IMR-90 (cell line): ENCODE measurements around the gene GBE1. TPM values are rescaled to one million over a fixed set of nuclear protein-coding genes. Genes with fewer than 3 reads are reported as not detected.

Experiments used
- ATAC-seq: fragments of 200-7000 bp; cut with Tn5 transposase; 2 replicates; pipeline ENCODE4 v1.9.1; 2020; ENCODE audit warnings: low read depth, mild to moderate bottlenecking, moderate library complexity
- BruUV-seq: library from RNA; stranded (reverse); fragments of 400-500 nt; replicated peaks from 2 replicates; lab custom pipeline; 2021; lab: Mats Ljungman, UMichigan
- CTCF ChIA-PET: fragments of 300-600 bp; formaldehyde crosslinking; extraction: SDS; loops from one replicate; lab custom pipeline; 2021; ENCODE audit warnings: antibody characterized with exemption; lab: Yijun Ruan, JAX
- POLR2A ChIA-PET: fragments of 300-600 bp; sonication (Branson Sonifier 250); formaldehyde crosslinking; loops from one replicate; lab custom pipeline; 2022; ENCODE audit warnings: antibody characterized with exemption; ENCODE audit not compliant: unreplicated experiment; lab: Charles Lee
- DNase-seq: peaks from one replicate; pipeline ENCODE4 v3.0.0; 2013
- H2AFZ ChIP-seq: replicated peaks from 2 replicates; pipeline ENCODE3; 2013; ENCODE audit warnings: low read length, mild to moderate bottlenecking; ENCODE audit not compliant: poor library complexity
- H2AK5ac ChIP-seq: 2 replicates; pipeline ENCODE4 v1.6.1; 2013; ENCODE audit warnings: low read depth, low read length, inconsistent platforms
- H2AK9ac ChIP-seq: replicated peaks from 2 replicates; pipeline ENCODE3; 2013; ENCODE audit warnings: mild to moderate bottlenecking, low read depth, low read length, moderate library complexity; ENCODE audit not compliant: poor library complexity
- H2BK120ac ChIP-seq: 2 replicates; pipeline ENCODE4 v1.6.1; 2013; ENCODE audit warnings: low read depth, low read length, inconsistent platforms
- H2BK15ac ChIP-seq: 3 replicates; pipeline ENCODE4 v1.6.1; 2013; ENCODE audit warnings: low read depth, low read length, inconsistent platforms
- H2BK20ac ChIP-seq: 2 replicates; pipeline ENCODE4 v1.6.1; 2013; ENCODE audit warnings: low read depth, mild to moderate bottlenecking, inconsistent platforms, low read length, moderate library complexity
- H2BK5ac ChIP-seq: 2 replicates; pipeline ENCODE4 v1.6.1; 2013; ENCODE audit warnings: mild to moderate bottlenecking, low read depth, low read length, inconsistent platforms; ENCODE audit not compliant: poor library complexity, severe bottlenecking
- H3K14ac ChIP-seq: replicated peaks from 2 replicates; pipeline ENCODE4 v1.6.1; 2013; ENCODE audit warnings: low read depth, low read length, inconsistent platforms
- H3K18ac ChIP-seq: 2 replicates; pipeline ENCODE4 v1.6.1; 2013; ENCODE audit warnings: low read depth, low read length, control low read depth
- H3K23ac ChIP-seq: 2 replicates; pipeline ENCODE4 v1.6.1; 2013; ENCODE audit warnings: low read depth, low read length, inconsistent platforms
- H3K27ac ChIP-seq: 2 replicates; pipeline ENCODE4 v1.5.1; 2013; ENCODE audit warnings: mild to moderate bottlenecking, control low read depth, low read length; ENCODE audit not compliant: insufficient read depth
- H3K27me3 ChIP-seq: 2 replicates; pipeline ENCODE4 v1.6.1; 2013; ENCODE audit warnings: low read length; ENCODE audit not compliant: control insufficient read depth, insufficient read depth
- H3K36me3 ChIP-seq: 2 replicates; pipeline ENCODE4 v1.6.1; 2013; ENCODE audit warnings: low read length, mixed read lengths; ENCODE audit not compliant: control insufficient read depth, insufficient read depth
- H3K4ac ChIP-seq: 2 replicates; pipeline ENCODE4 v1.6.1; 2013; ENCODE audit warnings: low read depth, low read length, inconsistent platforms
- H3K4me1 ChIP-seq: 2 replicates; pipeline ENCODE4 v1.6.1; 2013; ENCODE audit warnings: low read length, mixed read lengths; ENCODE audit not compliant: control insufficient read depth, insufficient read depth
- H3K4me2 ChIP-seq: 2 replicates; pipeline ENCODE4 v1.6.1; 2013; ENCODE audit warnings: low read depth, mild to moderate bottlenecking, control low read depth, low read length, moderate library complexity
- H3K4me3 ChIP-seq: 2 replicates; pipeline ENCODE4 v1.5.1; 2013; ENCODE audit warnings: low read depth, mild to moderate bottlenecking, control low read depth, low read length, moderate library complexity; ENCODE audit not compliant: insufficient read depth
- H3K56ac ChIP-seq: 2 replicates; pipeline ENCODE4 v1.6.1; 2013; ENCODE audit warnings: low read length, inconsistent platforms; ENCODE audit not compliant: insufficient read depth; ENCODE audit errors: extremely low read depth
- H3K79me1 ChIP-seq, 2 experiments: 2 replicates each; pipeline ENCODE4 v1.6.1; 2013; ENCODE audit warnings: low read length in 2 of 2, inconsistent platforms in 1 of 2, low read depth in 1 of 2
- H3K9ac ChIP-seq: 2 replicates; pipeline ENCODE4 v1.6.1; 2013; ENCODE audit warnings: low read depth, low read length, control low read depth
- H3K9me1 ChIP-seq: 2 replicates; pipeline ENCODE4 v1.6.1; 2013; ENCODE audit warnings: low read length, inconsistent platforms; ENCODE audit not compliant: insufficient read depth
- H3K9me3 ChIP-seq: 2 replicates; pipeline ENCODE4 v1.6.1; 2013; ENCODE audit warnings: low read length; ENCODE audit not compliant: control insufficient read depth, insufficient read depth
- H4K20me1 ChIP-seq: 2 replicates; pipeline ENCODE4 v1.6.1; 2013; ENCODE audit warnings: low read length, inconsistent platforms; ENCODE audit not compliant: insufficient read depth
- H4K5ac ChIP-seq: 2 replicates; pipeline ENCODE4 v1.6.1; 2013; ENCODE audit warnings: mild to moderate bottlenecking, low read depth, low read length, control low read depth
- H4K8ac ChIP-seq, 2 experiments: 2 replicates each; pipeline ENCODE4 v1.6.1; 2013; ENCODE audit warnings: low read depth in 2 of 2, low read length in 2 of 2, control low read depth in 1 of 2, inconsistent platforms in 1 of 2
- H4K91ac ChIP-seq: 2 replicates; pipeline ENCODE4 v1.6.1; 2013; ENCODE audit warnings: low read depth, low read length, inconsistent platforms; ENCODE audit not compliant: insufficient read depth
- BHLHE40 ChIP-seq: fragments of 150-350 bp; IDR thresholded peaks from 2 replicates; pipeline ENCODE4 v1.6.1; 2016; ENCODE audit warnings: mild to moderate bottlenecking, low read depth, low read length
- CEBPB ChIP-seq: IDR thresholded peaks from 2 replicates; pipeline ENCODE4 v1.6.1; 2012; ENCODE audit warnings: low read depth, low read length, improper control_type of control experiment
- CHD1 ChIP-seq: IDR thresholded peaks from 2 replicates; pipeline ENCODE4 v1.6.1; 2012; ENCODE audit warnings: low read depth, low read length, improper control_type of control experiment
- FOS ChIP-seq: fragments of 150-350 bp; IDR thresholded peaks from 2 replicates; pipeline ENCODE4 v1.6.1; 2016; ENCODE audit warnings: low read depth, low read length
- MAFK ChIP-seq: IDR thresholded peaks from 2 replicates; pipeline ENCODE4 v1.6.1; 2012; ENCODE audit warnings: low read depth, low read length, improper control_type of control experiment
- MAZ ChIP-seq: IDR thresholded peaks from 2 replicates; pipeline ENCODE4 v1.6.1; 2012; ENCODE audit warnings: low read depth, mild to moderate bottlenecking, low read length, improper control_type of control experiment, moderate library complexity, borderline replicate concordance
- MXI1 ChIP-seq: IDR thresholded peaks from 2 replicates; pipeline ENCODE4 v1.6.1; 2012; ENCODE audit warnings: low read depth, mild to moderate bottlenecking, low read length, moderate library complexity, borderline replicate concordance
- NFE2L2 ChIP-seq: fragments of 150-350 bp; IDR thresholded peaks from 2 replicates; pipeline ENCODE4 v1.6.1; 2016; ENCODE audit warnings: low read depth, mild to moderate bottlenecking, low read length
- POLR2A ChIP-seq: IDR thresholded peaks from 2 replicates; pipeline ENCODE4 v1.6.1; 2012; ENCODE audit warnings: mild to moderate bottlenecking, low read depth, low read length
- RAD21 ChIP-seq: IDR thresholded peaks from 2 replicates; pipeline ENCODE4 v1.6.1; 2012; ENCODE audit warnings: low read length, improper control_type of control experiment
- RCOR1 ChIP-seq: IDR thresholded peaks from 2 replicates; pipeline ENCODE4 v1.6.1; 2012; ENCODE audit warnings: mild to moderate bottlenecking, low read length, improper control_type of control experiment; ENCODE audit not compliant: insufficient replicate concordance
- RFX5 ChIP-seq: IDR thresholded peaks from 2 replicates; pipeline ENCODE4 v1.8.0; 2012; ENCODE audit warnings: low read depth, mild to moderate bottlenecking, low read length, moderate library complexity
- SMC3 ChIP-seq: fragments of 150-350 bp; IDR thresholded peaks from 2 replicates; pipeline ENCODE4 v1.6.1; 2016; ENCODE audit warnings: low read depth, mild to moderate bottlenecking, antibody characterized with exemption, low read length, moderate library complexity
- WGBS, 2 experiments: methylation state at CpG; one replicate each; pipeline versions ENCODE4 v1.1.5 to v1.1.7; 2013; ENCODE audit warnings: missing lambda C conversion rate in 2 of 2; ENCODE audit not compliant: insufficient read length in 1 of 2; ENCODE audit errors: extremely low coverage in 2 of 2; 5-methylcytosine and 5-hydroxymethylcytosine counted together
- dilution Hi-C: fragments of 300-500 bp; cut with HindIII; formaldehyde crosslinking; loops from one replicate; pipeline ENCODE4 v1.14.3; 2018; ENCODE audit warnings: low sequenced_read_pairs; ENCODE audit not compliant: unreplicated experiment
- in situ Hi-C: fragments of 300-500 bp; cut with MboI; formaldehyde crosslinking; loops from 3 replicates; pipeline ENCODE4 v1.14.3; 2019; ENCODE audit warnings: low sequenced_read_pairs, inconsistent platforms, mixed read lengths
- intact Hi-C: fragments of 100-400 bp; cut with micrococcal nuclease; formaldehyde crosslinking; loops from 2 replicates; pipeline ENCODE4 v1.10.0; 2022
- polyA plus RNA-seq, 3 experiments: library from polyadenylated mRNA; depleted of rRNA; stranded (reverse); fragments of >200 nt; gene quantifications; 2 replicates each; pipeline ENCODE4 v1.2.3, GENCODE V29; 2012; ENCODE audit warnings: low replicate concordance in 1 of 3
- total RNA-seq: library from RNA; depleted of rRNA; stranded (reverse); fragments of >200 nt; gene quantifications from 2 replicates; pipeline ENCODE4 v1.2.3, GENCODE V29; 2012
- TF ChIP-seq, protein P1 (sequence below): fragments of 150-350 bp; IDR thresholded peaks from 2 replicates; pipeline ENCODE4 v1.6.1; 2017; ENCODE audit warnings: mild to moderate bottlenecking, antibody characterized with exemption, low read length, low read depth
- TF ChIP-seq, protein P2 (sequence below): fragments of 150-350 bp; IDR thresholded peaks from 2 replicates; pipeline ENCODE4 v1.6.1; 2016; ENCODE audit warnings: low read depth, mild to moderate bottlenecking, low read length, moderate library complexity, borderline replicate concordance
- TF ChIP-seq, protein P3 (sequence below): conservative IDR thresholded peaks from 2 replicates; pipeline ENCODE4 v1.5.1; 2012; ENCODE audit warnings: mild to moderate bottlenecking, low read depth, low read length, improper control_type of control experiment

GBE1 gene
- total and polyA plus RNA-seq, 2 of the 4 experiments (the other 2 are of a cell fraction): 36.7 to 90.3 TPM

DNA sequence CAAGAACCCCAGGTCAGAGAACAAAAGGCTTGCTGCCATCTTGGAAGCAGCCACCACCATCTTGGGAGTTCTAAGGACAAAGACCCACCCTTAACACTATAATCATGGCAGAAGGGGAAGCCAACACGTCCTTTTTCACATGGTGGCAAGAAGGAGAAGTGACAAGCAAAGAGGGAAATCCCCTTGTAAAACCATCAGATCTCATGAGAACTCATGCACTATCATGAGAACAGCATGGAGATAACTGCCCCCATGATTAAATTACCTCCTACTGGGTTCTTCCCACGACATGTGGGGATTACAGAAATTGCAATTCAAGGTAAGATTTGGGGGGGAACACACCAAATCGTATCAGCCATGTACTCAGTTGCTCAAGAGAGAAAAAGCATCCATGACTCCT lies 21.1 kb upstream of the GBE1 start:
- intact Hi-C loops (no loop called here), dilution Hi-C loops (no loop called here), in situ Hi-C loops (no loop called here)
- Histone ChIP-seq H3K36me3 (no peaks in the 10 kb centered on the region), H2AFZ (no peak overlapping the region), H2BK5ac (no peak overlapping the region), H3K23ac (no peak overlapping the region), H3K18ac (no peak overlapping the region), H3K56ac (no peak overlapping the region), H4K91ac (no peak overlapping the region), H4K5ac (no peak overlapping the region), H2BK120ac (no peak overlapping the region), H2BK20ac (no peak overlapping the region), H3K27ac (no peak overlapping the region), H2BK15ac (no peak overlapping the region), H3K9me3 (no peaks in the 10 kb centered on the region), H3K4me3 (no peak overlapping the region), H2AK5ac (no peak overlapping the region), H3K4me1 (peaks cover 2% of the 10 kb centered on the region; the same call in 1 of the 2 replicates), H3K14ac (no peak overlapping the region), H3K4me2 (no peak overlapping the region), H3K4ac (no peak overlapping the region), H3K79me1 (no peaks in the 10 kb centered on the region), H3K27me3 (no peaks in the 10 kb centered on the region), H4K8ac (no peak overlapping the region), H2AK9ac (no peak overlapping the region), H3K9ac (no peak overlapping the region), H3K9me1 (no peaks in the 10 kb centered on the region), H4K20me1 (no peaks in the 10 kb centered on the region)
- no CpG with 5 or more reads among the region's 3 CpGs for WGBS, 2 experiments
- TF ChIP-seq CEBPB (no peak), RCOR1 (no peak), POLR2A (no peak), BHLHE40 (no peak), RFX5 (no peak), NFE2L2 (no peak), MXI1 (no peak), FOS (no peak), SMC3 (no peak), MAFK (no peak), MAZ (no peak), RAD21 (no peak), CHD1 (no peak)
- TF ChIP-seq, protein P1, sequence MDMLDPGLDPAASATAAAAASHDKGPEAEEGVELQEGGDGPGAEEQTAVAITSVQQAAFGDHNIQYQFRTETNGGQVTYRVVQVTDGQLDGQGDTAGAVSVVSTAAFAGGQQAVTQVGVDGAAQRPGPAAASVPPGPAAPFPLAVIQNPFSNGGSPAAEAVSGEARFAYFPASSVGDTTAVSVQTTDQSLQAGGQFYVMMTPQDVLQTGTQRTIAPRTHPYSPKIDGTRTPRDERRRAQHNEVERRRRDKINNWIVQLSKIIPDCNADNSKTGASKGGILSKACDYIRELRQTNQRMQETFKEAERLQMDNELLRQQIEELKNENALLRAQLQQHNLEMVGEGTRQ: no peak
- TF ChIP-seq, protein P2, sequence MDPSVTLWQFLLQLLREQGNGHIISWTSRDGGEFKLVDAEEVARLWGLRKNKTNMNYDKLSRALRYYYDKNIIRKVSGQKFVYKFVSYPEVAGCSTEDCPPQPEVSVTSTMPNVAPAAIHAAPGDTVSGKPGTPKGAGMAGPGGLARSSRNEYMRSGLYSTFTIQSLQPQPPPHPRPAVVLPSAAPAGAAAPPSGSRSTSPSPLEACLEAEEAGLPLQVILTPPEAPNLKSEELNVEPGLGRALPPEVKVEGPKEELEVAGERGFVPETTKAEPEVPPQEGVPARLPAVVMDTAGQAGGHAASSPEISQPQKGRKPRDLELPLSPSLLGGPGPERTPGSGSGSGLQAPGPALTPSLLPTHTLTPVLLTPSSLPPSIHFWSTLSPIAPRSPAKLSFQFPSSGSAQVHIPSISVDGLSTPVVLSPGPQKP: no peak
- TF ChIP-seq, protein P3, sequence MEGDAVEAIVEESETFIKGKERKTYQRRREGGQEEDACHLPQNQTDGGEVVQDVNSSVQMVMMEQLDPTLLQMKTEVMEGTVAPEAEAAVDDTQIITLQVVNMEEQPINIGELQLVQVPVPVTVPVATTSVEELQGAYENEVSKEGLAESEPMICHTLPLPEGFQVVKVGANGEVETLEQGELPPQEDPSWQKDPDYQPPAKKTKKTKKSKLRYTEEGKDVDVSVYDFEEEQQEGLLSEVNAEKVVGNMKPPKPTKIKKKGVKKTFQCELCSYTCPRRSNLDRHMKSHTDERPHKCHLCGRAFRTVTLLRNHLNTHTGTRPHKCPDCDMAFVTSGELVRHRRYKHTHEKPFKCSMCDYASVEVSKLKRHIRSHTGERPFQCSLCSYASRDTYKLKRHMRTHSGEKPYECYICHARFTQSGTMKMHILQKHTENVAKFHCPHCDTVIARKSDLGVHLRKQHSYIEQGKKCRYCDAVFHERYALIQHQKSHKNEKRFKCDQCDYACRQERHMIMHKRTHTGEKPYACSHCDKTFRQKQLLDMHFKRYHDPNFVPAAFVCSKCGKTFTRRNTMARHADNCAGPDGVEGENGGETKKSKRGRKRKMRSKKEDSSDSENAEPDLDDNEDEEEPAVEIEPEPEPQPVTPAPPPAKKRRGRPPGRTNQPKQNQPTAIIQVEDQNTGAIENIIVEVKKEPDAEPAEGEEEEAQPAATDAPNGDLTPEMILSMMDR: no peak
- POLR2A ChIA-PET: no interaction called here
- BruUV-seq: no TSS peak
- no peak for DNase-seq
- CTCF ChIA-PET: no interaction called here
- ATAC-seq: no peak
